ENCODE data around the gene MAML2.

- TF ChIP-seq CTCF (IDR thresholded peaks at IDR 0.05; ENCODE audit: borderline replicate concordance, extremely low read depth, low read length, poor library complexity, severe bottlenecking) (no peak), EZH2 (IDR thresholded peaks at IDR 0.05; ENCODE audit: borderline replicate concordance, low read depth, low read length, severe bottlenecking) (no peak)
Observed at GRCh38 chr11:96088914-96089313, 254.1 kb downstream of the MAML2 start.

Data from DND-41 (cell line).